HCT116 (cell line): ENCODE measurements around the gene IRAK4.
"Not testable (repeated sequence)": the region's sequence is repeated elsewhere in the genome, so short reads cannot be mapped to it uniquely, and the experiment has no call there.

Experiments used
- ELF1 ChIP-seq: IDR thresholded peaks from 2 replicates; pipeline ENCODE4 v1.6.1; 2012; ENCODE audit warnings: low read depth, borderline replicate concordance
- POLR2A ChIP-seq: IDR thresholded peaks from 2 replicates; pipeline ENCODE4 v1.7.0; 2011; ENCODE audit warnings: borderline replicate concordance; ENCODE audit not compliant: insufficient read depth, insufficient read length; ENCODE audit errors: extremely low read depth
- TF ChIP-seq, protein P1 (sequence below): IDR thresholded peaks from 2 replicates; pipeline ENCODE4 v1.6.1; 2012
- TF ChIP-seq, protein P2 (sequence below), 3 experiments: fragments of 200-600 bp in 1 of 3; sonication (generic) in 1 of 3; IDR thresholded peaks in 2 of 3; conservative IDR thresholded peaks in 1 of 3; 2 replicates each; pipeline ENCODE4 v1.5.1; 2012 to 2017; ENCODE audit warnings: low read depth in 2 of 3, low read length in 2 of 3, antibody characterized with exemption in 1 of 3, borderline replicate concordance in 1 of 3, control low read depth in 1 of 3, mild to moderate bottlenecking in 1 of 3, mixed read lengths in 1 of 3, mixed run types in 1 of 3, moderate library complexity in 1 of 3; ENCODE audit not compliant: insufficient read depth in 1 of 3
- TF ChIP-seq, protein P3 (sequence below): IDR thresholded peaks from 2 replicates; pipeline ENCODE4 v1.6.1; 2012; ENCODE audit warnings: low read depth

DNA sequence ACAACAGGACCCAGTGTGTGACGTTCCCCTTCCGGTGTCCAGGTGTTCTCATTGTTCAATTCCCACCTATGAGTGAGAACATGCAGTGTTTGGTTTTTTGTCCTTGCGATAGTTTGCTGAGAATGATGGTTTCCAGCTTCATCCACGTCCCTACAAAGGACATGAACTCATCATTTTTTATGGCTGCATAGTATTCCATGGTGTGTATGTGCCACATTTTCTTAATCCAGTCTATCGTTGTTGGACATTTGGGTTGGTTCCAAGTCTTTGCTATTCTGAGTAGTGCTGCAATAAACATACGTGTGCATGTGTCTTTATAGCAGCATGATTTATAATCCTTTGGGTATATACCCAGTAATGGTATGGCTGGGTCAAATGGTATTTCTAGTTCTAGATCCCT lies 7.4 kb upstream of the IRAK4 start:
- not testable (repeated sequence) for TF ChIP-seq POLR2A, ELF1
- TF ChIP-seq, protein P1, sequence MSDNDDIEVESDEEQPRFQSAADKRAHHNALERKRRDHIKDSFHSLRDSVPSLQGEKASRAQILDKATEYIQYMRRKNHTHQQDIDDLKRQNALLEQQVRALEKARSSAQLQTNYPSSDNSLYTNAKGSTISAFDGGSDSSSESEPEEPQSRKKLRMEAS, result not testable (repeated sequence)
- TF ChIP-seq, protein P2, sequence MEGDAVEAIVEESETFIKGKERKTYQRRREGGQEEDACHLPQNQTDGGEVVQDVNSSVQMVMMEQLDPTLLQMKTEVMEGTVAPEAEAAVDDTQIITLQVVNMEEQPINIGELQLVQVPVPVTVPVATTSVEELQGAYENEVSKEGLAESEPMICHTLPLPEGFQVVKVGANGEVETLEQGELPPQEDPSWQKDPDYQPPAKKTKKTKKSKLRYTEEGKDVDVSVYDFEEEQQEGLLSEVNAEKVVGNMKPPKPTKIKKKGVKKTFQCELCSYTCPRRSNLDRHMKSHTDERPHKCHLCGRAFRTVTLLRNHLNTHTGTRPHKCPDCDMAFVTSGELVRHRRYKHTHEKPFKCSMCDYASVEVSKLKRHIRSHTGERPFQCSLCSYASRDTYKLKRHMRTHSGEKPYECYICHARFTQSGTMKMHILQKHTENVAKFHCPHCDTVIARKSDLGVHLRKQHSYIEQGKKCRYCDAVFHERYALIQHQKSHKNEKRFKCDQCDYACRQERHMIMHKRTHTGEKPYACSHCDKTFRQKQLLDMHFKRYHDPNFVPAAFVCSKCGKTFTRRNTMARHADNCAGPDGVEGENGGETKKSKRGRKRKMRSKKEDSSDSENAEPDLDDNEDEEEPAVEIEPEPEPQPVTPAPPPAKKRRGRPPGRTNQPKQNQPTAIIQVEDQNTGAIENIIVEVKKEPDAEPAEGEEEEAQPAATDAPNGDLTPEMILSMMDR (IDR thresholded peaks at IDR 0.05 in 2 of 3, conservative IDR thresholded peaks at IDR 0.05 in 1 of 3; ENCODE audit: borderline replicate concordance in 1 of 3, insufficient read depth in 1 of 3, low read depth in 2 of 3, low read length in 2 of 3), result not testable (repeated sequence)
- TF ChIP-seq, protein P3, sequence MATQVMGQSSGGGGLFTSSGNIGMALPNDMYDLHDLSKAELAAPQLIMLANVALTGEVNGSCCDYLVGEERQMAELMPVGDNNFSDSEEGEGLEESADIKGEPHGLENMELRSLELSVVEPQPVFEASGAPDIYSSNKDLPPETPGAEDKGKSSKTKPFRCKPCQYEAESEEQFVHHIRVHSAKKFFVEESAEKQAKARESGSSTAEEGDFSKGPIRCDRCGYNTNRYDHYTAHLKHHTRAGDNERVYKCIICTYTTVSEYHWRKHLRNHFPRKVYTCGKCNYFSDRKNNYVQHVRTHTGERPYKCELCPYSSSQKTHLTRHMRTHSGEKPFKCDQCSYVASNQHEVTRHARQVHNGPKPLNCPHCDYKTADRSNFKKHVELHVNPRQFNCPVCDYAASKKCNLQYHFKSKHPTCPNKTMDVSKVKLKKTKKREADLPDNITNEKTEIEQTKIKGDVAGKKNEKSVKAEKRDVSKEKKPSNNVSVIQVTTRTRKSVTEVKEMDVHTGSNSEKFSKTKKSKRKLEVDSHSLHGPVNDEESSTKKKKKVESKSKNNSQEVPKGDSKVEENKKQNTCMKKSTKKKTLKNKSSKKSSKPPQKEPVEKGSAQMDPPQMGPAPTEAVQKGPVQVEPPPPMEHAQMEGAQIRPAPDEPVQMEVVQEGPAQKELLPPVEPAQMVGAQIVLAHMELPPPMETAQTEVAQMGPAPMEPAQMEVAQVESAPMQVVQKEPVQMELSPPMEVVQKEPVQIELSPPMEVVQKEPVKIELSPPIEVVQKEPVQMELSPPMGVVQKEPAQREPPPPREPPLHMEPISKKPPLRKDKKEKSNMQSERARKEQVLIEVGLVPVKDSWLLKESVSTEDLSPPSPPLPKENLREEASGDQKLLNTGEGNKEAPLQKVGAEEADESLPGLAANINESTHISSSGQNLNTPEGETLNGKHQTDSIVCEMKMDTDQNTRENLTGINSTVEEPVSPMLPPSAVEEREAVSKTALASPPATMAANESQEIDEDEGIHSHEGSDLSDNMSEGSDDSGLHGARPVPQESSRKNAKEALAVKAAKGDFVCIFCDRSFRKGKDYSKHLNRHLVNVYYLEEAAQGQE, result not testable (repeated sequence)
